HG02623 (cell line): ENCODE data around the gene CTDSPL.

ENCODE experiments used
- ATAC-seq: cut with Tn5 transposase; IDR thresholded peaks from one replicate; pipeline ENCODE4 v1.9.1; 2021; ENCODE audit warnings: moderate library complexity; ENCODE audit not compliant: unreplicated experiment

CTDSPL gene

DNA sequence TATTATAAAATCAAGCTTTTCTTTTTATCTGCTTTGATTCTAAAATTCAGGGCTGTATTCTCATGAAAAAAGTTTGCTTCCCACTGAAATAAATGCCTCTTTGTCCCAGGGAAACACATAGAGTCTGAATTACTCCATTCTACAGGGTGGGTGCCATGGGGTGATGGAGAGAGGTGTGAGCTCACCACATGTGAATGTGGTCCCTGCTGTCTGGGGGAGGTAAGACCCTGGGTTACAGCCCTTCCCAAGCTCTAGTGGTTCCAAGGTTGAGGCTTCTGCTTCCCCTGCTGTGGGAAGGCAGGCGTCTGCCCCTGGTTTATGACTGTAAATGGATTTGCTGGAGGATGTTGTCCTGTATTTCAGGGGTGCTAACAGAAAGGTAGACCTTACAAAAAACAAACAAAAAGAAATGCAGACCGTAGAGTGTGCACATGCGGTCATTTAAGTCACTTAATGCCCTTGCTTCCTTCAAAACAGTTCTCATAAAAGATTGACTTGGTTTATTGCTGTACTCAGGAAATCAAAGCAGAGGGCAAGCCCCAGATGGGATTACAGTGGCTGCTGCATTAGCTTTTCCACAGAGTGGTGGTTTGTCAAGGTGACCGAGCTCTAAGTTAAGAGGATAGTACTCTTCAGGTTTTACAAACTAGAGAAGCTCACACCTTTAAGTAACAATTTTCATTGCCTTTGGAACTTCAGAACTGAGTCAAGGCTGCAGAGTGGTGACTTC is 49.2 kb downstream of the CTDSPL start:
- no peak for ATAC-seq

DNA sequence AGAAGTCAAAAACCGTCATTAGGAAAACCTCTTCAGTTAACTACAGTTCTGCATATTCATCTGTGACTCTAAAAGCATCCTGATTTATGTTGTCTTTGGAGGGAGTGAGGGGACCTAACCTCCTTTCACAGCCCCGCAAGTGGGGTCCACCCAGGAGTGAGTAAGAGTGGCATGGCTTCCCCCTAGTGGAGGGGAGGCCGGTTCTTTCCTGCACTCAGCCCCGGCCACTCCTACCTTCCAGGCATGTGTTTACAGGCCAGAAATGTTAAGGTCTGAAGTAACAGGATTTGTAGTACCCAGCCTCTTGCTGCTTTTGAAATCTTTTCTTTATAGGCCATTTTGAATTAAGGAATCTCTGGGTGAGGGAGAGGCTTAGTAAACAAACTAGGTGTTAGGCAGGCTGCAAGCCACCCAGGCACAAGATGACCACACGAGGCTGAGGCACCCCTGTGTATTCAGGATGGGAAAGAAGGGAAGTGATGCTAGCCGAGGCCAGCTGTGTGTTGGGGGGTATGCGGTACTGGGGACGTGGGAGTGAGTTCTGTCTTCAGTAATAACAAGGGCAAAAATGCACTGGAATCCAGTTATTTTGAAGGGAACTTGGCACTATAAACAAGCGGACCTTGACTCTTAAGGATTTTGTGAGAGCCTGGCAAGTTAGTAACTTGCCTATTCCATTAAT is 50.5 kb downstream of the CTDSPL start:
- no peak for ATAC-seq

DNA sequence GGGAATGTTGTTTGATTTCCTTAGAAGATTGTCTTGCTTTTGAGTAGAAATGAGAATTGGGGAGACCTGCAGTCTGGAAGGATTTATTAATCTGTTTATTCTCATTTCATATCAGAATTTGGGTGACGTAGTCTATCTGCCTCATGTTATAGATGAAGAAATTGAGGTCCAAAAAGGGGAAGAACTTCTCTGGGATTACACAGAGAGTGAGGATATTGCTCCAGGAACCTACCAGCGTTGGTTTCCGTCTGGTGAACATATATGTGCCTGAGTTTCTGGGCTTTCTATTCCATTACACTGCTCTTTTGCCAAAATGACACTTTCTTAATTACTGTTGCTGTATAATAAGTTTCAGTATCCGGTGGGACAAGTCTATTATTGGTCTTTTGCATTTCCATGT is 51.8 kb downstream of the CTDSPL start:
- ATAC-seq, result no peak

DNA sequence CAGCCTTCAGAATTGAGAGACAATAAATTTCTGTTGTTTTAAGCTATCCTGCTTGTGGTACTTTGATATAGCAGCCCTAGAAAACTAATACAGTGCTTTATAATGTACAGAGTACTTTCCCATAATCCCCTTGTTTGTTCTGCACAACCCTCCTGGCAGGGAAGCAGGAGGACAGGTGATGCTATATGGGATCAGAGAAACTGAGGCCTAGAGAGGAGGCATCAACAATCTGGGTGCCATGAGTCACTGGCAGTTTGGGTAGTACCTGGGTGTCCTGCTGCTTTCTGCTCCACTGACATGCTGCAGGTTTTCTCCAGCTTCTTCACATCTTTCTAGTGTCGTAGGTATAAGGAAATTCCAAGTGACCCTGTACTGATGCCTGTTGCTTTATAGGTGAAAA is 55.0 kb downstream of the CTDSPL start:
- ATAC-seq, result no peak

GRCh38 chr3:37918627-37919026 is 56.9 kb downstream of the CTDSPL start:
- ATAC-seq, result no peak

DNA sequence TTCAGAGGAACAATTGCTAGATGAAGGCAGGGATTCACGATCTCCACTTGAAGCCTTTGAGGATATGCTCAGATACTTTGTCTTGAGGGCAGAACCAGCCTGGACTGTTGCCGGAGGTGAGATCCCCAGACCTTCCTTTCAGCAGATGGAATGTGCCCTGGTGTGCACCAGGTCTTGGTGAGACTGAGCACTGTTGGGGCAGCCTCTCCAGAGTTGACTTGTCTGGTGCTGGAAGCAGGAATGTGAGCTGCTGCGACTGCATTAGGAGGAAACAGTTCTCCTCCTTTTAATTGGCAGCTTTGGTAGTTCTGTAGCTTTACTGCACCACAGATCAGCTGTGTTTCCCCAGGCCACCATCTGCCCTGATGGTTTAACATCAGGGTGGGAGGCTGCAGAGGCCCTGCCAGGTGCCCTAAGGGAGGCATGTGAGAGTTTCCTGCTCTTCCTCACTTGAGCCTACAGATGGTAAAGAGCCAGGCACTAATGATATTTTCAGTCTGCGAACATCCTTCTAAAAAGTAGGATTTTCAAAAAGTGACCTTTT is 58.5 kb downstream of the CTDSPL start:
- no peak for ATAC-seq

- ATAC-seq, result no peak
These were observed 59.3 kb downstream of the CTDSPL start for GRCh38 chr3:37921025-37921424.

DNA sequence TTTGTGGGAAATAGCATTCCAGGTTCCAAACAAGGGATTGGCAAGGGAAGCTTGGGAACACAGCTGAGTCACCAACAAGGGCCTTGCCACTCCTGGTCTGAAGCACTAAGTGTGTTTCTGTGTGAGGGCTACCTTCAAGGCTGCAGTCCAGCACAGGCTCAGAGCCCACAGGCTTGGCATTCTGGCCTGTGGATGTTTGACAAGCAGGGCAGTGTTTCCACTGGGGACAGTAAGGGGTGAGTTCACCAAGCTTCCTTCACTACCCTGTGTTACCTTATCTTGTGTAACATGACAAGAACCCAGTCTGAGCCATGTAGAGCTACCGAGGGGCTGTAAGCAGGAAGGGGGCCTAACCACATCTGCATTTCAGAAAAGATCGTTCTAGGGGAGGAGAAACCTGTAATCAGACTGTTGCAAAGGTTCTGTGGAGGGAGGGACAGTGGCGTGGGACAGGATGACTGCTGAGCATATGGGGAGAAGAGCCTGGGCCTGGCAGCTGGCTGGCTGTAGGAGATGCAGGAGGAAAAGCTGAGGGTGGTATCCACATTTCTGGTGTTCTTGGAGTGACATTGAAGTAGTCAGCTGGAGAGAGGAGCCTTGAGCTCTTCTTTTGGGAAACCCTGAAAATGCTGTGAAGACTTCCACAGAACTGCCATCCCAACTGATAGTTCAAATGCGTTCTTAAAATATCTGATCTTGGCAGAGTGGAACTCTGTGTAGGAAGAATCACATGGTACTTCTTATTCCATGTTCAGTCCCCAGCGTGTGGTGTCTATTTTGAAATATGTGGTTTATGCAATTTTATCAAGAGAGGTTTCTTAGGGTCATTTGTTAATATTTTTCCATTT is 61.3 kb downstream of the CTDSPL start:
- ATAC-seq, result no peak

GRCh38 chr3:37923569-37924040 is 61.9 kb downstream of the CTDSPL start:
- ATAC-seq, result no peak

- no peak for ATAC-seq
These were observed 62.8 kb downstream of the CTDSPL start for GRCh38 chr3:37924453-37924852.

DNA sequence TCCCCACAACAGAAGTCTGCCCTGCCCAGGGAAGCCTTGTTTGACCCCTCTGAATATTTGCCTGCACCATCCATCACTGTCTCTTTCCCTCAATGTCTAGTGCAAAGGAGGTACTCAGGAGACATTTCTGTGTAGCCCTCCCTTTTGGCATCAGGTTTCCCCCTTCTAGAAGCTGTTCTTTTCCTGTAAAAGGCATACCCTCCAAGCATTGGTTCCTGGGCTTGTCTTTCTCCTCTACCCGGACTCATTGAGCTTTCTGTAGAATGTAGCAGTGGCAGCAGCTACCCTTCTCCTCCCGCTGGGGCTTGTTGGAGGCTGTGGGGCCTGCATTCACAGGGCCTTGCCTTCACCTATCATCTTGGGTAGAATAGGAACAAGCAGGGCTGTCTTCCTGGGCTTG is 63.5 kb downstream of the CTDSPL start:
- no peak for ATAC-seq

DNA sequence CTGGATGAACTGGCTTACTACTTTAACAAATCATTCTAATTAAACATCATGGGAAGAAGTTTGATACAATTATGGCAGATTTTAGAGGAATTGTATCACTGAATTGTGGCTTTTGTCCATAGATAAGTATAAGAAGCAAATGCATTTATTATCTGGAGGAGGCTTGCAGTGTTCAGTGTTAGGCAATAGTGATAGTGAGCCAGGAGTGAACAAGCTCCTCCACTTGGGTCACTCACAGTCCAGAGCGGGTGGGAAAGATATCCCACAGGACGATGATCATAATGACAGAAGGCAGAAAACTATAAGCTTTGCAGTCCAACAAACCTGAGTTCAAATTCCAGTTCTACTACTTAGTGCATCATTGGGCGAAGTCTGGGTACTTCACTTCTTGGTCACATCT is 64.9 kb downstream of the CTDSPL start:
- no peak for ATAC-seq

GRCh38 chr3:37930495-37930894 is 68.8 kb downstream of the CTDSPL start:
- ATAC-seq, result no peak

DNA sequence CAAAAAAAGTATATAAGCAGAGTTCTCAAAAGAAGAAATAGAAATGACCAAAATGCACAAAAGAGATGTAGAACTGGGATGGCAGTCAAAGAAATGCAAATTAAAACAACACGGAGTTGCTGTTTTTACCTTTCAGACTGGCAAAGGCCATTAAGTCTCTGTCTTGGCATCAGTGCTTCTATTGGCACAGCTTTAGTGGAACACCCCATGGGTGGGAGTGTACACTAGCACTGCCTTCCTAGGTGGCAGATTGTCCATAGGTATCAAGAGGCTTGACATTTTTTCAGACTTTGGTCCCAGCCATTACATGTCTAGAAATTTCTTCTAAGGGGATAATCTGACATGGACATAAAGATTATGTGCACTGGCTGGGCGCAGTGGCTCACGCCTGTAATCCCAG is 70.8 kb downstream of the CTDSPL start:
- ATAC-seq, result no peak

GRCh38 chr3:37934631-37935289 is 73.1 kb downstream of the CTDSPL start:
- no peak for ATAC-seq

- no peak for ATAC-seq
These were observed 73.6 kb downstream of the CTDSPL start for GRCh38 chr3:37935290-37935668.

DNA sequence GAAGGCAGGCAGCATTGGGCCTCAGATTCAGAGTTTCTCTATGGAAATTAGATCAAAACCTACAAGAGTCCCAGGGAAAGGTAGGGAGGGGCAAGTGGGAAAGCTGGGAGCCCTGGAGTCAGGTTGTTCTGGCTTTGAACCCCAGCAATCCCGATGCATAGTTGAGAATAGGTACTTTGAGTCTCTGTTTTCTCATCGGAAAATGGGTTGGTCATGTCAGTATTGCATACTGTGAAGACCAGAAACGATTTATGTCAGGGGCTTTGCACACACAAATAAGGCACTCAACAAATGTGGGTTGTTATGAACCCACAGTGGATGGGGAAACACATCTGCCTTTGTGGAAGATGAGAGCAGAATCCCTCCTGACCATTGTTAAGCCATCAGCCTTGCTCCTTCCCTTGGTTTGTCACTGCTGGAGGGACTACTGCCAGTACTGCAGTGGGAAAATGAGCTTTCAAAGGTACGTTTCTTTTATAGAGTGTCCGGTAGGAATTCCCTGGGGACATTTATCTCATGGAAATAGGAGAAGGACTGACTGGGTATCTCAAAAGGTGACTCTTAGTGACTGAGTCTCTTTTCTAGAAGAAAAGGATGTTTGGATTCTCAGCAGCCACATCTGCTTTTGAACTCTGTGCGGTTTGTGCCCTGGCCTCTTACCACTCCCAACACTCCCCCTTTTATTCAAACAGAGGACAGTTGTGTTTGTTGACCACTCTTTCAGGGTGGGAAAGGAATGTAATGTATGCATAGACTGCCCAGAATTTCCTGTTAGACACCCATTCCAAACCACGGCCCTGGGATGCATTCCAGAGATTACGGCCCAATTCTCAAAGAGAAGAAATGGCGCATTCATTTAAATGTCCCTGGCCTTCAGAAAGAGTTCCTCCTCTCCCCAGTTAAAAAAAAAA is 74.3 kb downstream of the CTDSPL start:
- ATAC-seq, result no peak

DNA sequence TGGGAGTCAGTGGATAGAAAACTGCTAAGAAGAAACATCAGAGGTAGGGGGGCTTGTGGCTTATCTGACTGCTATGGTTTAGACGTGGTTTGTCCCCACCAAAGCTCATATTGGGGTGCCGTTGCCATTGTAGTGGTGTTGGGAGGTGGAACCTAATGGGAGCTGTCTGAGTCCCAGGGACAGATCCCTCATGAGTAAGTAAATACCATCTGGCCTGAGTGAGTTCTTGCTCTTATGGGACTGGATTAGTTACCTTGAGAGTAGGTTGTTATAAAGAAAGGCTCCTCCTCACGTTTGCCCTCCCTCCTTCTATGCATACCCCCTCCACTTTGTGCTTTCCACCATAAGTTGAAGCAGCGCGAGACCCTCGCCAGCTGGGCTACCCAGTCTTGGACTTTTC is 75.5 kb downstream of the CTDSPL start:
- no peak for ATAC-seq

DNA sequence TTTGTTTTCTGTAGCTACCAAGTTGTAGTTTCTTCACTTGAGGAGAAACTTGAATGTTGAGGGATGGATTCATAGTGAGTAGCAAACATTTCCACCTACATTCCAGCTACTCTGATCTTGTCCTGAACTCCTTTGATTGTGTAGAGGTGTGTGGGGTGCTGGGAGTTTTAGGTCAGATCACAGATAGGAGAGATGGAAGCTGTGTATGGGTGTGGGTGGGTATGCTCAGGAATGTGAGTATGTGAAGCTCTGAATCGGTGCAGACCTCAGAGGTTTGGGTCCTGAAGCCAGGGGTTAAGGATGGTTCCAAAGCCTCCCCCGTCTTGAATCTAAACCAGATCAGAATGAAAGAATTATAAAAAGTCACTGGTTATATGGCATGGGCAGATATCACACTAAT is 76.3 kb downstream of the CTDSPL start:
- no peak for ATAC-seq
